Tibial artery (tissue), 4 donors: Measurements from ENCODE around the gene RBPJL.
A peak's percentile ranks its signal among the peaks of the same experiment; 100 is the strongest.

Experiments used
- DNase-seq, 2 donors: peaks; one replicate each; pipeline ENCODE4 v3.0.0-alpha.2; 2019
- H3K27ac ChIP-seq, 2 donors: fragments of 200-600 bp; sonication (generic) in 1 of 2; 1 replicate in 1 of 2; 2 replicates in 1 of 2; pipeline ENCODE4 v1.5.1; 2018 to 2019; ENCODE audit warnings: mild to moderate bottlenecking in 1 of 2
- H3K27me3 ChIP-seq, 2 donors: fragments of 200-600 bp; sonication (generic) in 1 of 2; one replicate each; pipeline versions ENCODE4 v1.5.1 to v1.6.0; 2016 to 2019
- H3K36me3 ChIP-seq, 3 donors: fragments of 200-600 bp; sonication (generic) in 2 of 3; one replicate each; pipeline ENCODE4 v1.5.1; 2016 to 2019; ENCODE audit warnings: mild to moderate bottlenecking in 2 of 3
- H3K4me1 ChIP-seq, 4 donors: fragments of 200-600 bp; sonication (generic) in 2 of 4; 1 replicate in 3 of 4; 2 replicates in 1 of 4; pipeline ENCODE4 v1.5.1; 2016 to 2019
- H3K4me3 ChIP-seq, 2 donors: fragments of 200-600 bp; sonication (generic) in 1 of 2; 1 replicate in 1 of 2; 2 replicates in 1 of 2; pipeline ENCODE4 v1.5.1; 2018 to 2019; ENCODE audit warnings: mild to moderate bottlenecking in 2 of 2
- H3K9me3 ChIP-seq, 3 donors: fragments of 200-600 bp; sonication (generic) in 1 of 3; one replicate each; pipeline ENCODE4 v1.5.1; 2016 to 2019
- CTCF ChIP-seq, 2 experiments: fragments of 200-600 bp in 1 of 2; fragments of 450-650 bp in 1 of 2; IDR thresholded peaks; one replicate each; pipeline ENCODE4 v1.5.1; 2017 to 2019; ENCODE audit warnings: antibody characterized with exemption in 2 of 2, mild to moderate bottlenecking in 1 of 2, moderate library complexity in 1 of 2
- intact Hi-C: fragments of 100-400 bp; cut with DNase I; formaldehyde crosslinking; loops from one replicate; pipeline ENCODE4 v1.15.0; 2023; ENCODE audit warnings: low total_unique reads

The RBPJL gene

GRCh38 chr20:45340951-45341350 is 34.3 kb downstream of the RBPJL start:
- Histone ChIP-seq H3K27ac (peak overlapping the region; percentile 86 to 98), H3K9me3 (no peaks in the 10 kb centered on the region), H3K36me3 (peaks cover 0 to 6% (median 0%) of the 10 kb centered on the region in 3 donors), H3K4me1 (peaks cover 5 to 100% (median 94%) of the 10 kb centered on the region in 4 donors), H3K4me3 (no peak overlapping the region), H3K27me3 (no peaks in the 10 kb centered on the region)
- intact Hi-C loops, result loop anchor here (10.0 kb wide), 1 partner anchor 1156 kb away; the partner anchor contains the start of gene JPH2
- no peak for TF ChIP-seq CTCF (IDR thresholded peaks at IDR 0.05)
- DNase-seq, result no peak

GRCh38 chr20:45341579-45341938 is 34.9 kb downstream of the RBPJL start:
- Histone ChIP-seq H3K4me1 (peaks cover 5 to 100% (median 95%) of the 10 kb centered on the region in 4 donors), H3K27me3 (no peaks in the 10 kb centered on the region), H3K9me3 (no peaks in the 10 kb centered on the region), H3K36me3 (peaks cover 0 to 6% (median 0%) of the 10 kb centered on the region in 3 donors), H3K27ac (peak overlapping the region; percentile 86 to 98), H3K4me3 (peak overlapping the region; percentile 32 to 84)
- DNase-seq, result peak in 1 of 2 donors; percentile 64
- intact Hi-C loops, result loop anchor here (10.0 kb wide), 1 partner anchor 1157 kb away; the partner anchor contains the start of gene JPH2
- TF ChIP-seq CTCF (IDR thresholded peaks at IDR 0.05), result no peak

- Histone ChIP-seq H3K9me3 (no peaks in the 10 kb centered on the region), H3K4me1 (peaks cover 5 to 100% (median 92%) of the 10 kb centered on the region in 4 donors), H3K4me3 (peak overlapping the region; percentile 32 to 84), H3K27me3 (no peaks in the 10 kb centered on the region), H3K36me3 (peaks cover 0 to 6% (median 0%) of the 10 kb centered on the region in 3 donors), H3K27ac (peak overlapping the region; percentile 86 to 98)
- peak; percentile 69 to 93 for DNase-seq
- intact Hi-C loops, result loop anchor here (10.0 kb wide), 1 partner anchor 1157 kb away; the partner anchor contains the start of gene JPH2
- no peak for TF ChIP-seq CTCF (IDR thresholded peaks at IDR 0.05)
Measured at GRCh38 chr20:45341939-45342854, 35.6 kb downstream of the RBPJL start.

GRCh38 chr20:45342855-45343531 is 36.4 kb downstream of the RBPJL start:
- peak overlapping the region; percentile 32 to 84 for H3K4me3 ChIP-seq
- intact Hi-C loops, result loop anchor here (10.0 kb wide), 1 partner anchor 1158 kb away; the partner anchor contains the start of gene JPH2
- TF ChIP-seq CTCF (IDR thresholded peaks at IDR 0.05), result no peak
- DNase-seq, result peak in 1 of 2 donors; percentile 37
- no peaks in the 10 kb centered on the region for H3K27me3 ChIP-seq
- H3K9me3 ChIP-seq, result no peaks in the 10 kb centered on the region
- H3K36me3 ChIP-seq, result peaks cover 0 to 6% (median 0%) of the 10 kb centered on the region in 3 donors
- H3K27ac ChIP-seq, result peak overlapping the region; percentile 86 to 98
- peaks cover 5 to 94% (median 84%) of the 10 kb centered on the region in 4 donors for H3K4me1 ChIP-seq

- H3K27ac ChIP-seq, result peak overlapping the region; percentile 86 to 98
- H3K4me3 ChIP-seq, result peak overlapping the region; percentile 19 to 84
- H3K9me3 ChIP-seq, result no peaks in the 10 kb centered on the region
- TF ChIP-seq CTCF (IDR thresholded peaks at IDR 0.05), result no peak
- H3K27me3 ChIP-seq, result no peaks in the 10 kb centered on the region
- DNase-seq, result peak in 1 of 2 donors; percentile 64
- H3K36me3 ChIP-seq, result peaks cover 0 to 6% (median 0%) of the 10 kb centered on the region in 3 donors
- peaks cover 0 to 90% (median 80%) of the 10 kb centered on the region in 4 donors for H3K4me1 ChIP-seq
- intact Hi-C loops, result loop anchor here (10.0 kb wide), 1 partner anchor 1159 kb away; the partner anchor contains the start of gene JPH2
Measured at GRCh38 chr20:45343532-45344167, 37.0 kb downstream of the RBPJL start.
